Glomerular visceral epithelial cell (primary cell): ENCODE results near the gene ENPP1.

Experiments used
- DNase-seq: peaks from one replicate; pipeline ENCODE4 v3.0.0-alpha.2; 2016; ENCODE audit errors: extremely low spot score

ENPP1 gene

GRCh38 chr6:131807644-131808459, at the start of gene ENPP1:
Gene ENPP1 (plus strand): TSS chr6:131808020. CDS start chr6:131808036, 16 bp downstream.
- peak; percentile 85 for DNase-seq

GRCh38 chr6:131758920-131759319, 48.9 kb upstream of the ENPP1 start:
- DNase-seq, result no peak

DNA sequence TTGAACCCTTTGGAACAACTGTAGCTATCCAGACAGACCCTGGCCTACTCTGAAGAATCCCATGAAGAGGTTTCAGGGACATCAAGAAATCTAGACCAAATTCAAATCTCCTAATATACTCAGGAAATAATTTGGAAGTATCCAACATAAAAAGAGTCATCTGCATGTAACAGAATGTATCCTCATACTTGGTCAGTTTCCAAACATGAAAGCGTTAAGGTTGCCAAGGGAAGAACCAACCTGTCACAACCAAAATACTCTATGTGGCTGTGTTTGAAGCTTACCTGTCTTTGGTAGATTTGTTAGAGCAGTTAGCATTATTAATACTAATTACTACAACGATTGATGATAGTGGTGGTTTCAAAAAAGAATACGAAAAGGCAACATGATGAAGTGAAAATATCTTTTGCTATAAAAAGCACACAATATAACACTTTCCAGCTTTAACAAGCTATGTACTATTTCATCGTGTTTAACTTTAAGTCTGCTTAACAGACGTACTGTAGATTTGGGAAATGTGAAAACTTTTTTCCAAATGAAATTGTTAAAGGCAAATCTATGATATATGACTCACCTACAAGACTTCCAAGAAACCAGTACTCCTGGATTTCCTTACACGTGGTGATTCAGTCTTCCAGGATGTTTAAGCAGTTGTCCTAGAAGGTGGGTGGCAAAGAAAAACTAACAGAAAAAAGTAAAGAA, 46.6 kb upstream of the ENPP1 start:
- peak; percentile 29 for DNase-seq

DNA sequence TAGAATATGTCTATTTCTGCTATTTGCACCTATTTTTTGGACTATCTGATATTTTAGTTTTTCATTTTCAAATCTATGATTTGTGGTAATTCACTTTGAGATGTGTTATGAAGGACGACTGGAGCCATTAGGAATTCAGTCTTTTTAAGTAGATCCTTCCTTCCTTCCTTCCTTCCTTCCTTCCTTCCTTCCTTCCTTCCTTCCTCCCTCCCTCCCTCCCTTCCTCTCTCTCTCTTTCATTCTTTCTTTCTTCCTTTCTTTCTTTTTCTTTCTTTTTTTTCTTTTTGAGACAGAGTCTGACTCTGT, 46.1 kb upstream of the ENPP1 start:
- DNase-seq, result no peak

- no peak for DNase-seq
Measured at GRCh38 chr6:131762984-131763383, 44.8 kb upstream of the ENPP1 start.

DNA sequence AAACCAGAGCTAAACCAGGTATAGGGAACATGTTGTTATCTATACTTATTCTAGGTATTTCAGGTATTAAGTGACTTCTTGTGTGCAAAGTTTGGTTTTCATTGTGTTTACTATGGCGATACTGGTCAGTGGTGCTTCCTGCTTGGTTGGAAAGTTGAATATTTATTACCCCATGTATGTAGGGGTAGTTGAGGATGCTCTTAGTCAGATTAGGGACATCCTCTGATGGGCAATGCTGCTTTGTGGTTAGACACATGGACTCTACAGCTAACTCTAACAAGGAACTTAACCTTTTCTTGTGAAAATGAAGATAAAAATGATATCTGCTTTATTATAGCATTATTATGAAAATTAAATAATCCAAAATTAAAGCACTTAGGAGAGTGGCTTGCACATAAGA, 44.1 kb upstream of the ENPP1 start:
- no peak for DNase-seq

- DNase-seq, result no peak
Measured at GRCh38 chr6:131764350-131764749, 43.5 kb upstream of the ENPP1 start.

- no peak for DNase-seq
Measured at GRCh38 chr6:131765081-131765803, 42.6 kb upstream of the ENPP1 start.

GRCh38 chr6:131765804-131766135, 42.0 kb upstream of the ENPP1 start:
- DNase-seq, result no peak

DNA sequence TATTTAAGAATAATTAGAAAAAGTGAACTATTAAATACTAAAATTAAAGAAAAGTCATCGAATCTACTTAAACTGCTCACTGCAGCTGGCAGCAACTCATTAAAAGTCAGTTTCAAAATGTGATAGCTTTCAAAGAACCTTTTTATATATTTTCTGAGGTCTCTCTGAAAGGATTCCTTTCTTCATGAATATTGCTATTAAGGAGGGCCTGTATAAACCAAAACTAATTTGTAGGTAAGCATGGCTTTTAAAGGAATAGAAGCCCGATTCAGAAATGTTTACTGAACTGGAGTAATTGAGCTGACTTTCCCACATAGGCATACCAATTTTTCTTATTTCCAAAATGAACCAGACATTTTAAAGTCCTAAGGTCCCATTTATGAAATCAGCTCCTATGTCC, 41.2 kb upstream of the ENPP1 start:
- no peak for DNase-seq

DNA sequence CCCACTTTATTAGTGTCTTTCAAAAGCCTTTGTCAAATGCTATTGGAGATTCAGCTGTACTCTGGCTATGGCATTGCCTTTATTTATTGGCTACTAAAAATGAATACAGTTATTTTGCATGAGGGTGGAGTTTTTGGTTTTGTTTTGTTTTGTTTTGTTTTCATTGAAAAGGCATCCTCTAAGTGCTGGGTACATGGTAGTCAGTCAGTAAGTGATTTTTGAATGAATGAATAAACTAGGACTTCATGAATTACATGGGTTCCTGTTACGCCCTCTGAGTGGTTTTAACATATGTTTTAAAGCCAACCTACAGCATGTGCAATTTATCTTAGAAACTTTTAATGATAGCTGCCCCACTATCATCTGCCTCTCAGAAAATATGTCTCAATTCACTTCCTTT, 38.9 kb upstream of the ENPP1 start:
- DNase-seq, result no peak

GRCh38 chr6:131769385-131770141, 38.3 kb upstream of the ENPP1 start:
- no peak for DNase-seq

GRCh38 chr6:131770776-131771175, 37.0 kb upstream of the ENPP1 start:
- no peak for DNase-seq

GRCh38 chr6:131773284-131773950, 34.4 kb upstream of the ENPP1 start:
- no peak for DNase-seq

DNA sequence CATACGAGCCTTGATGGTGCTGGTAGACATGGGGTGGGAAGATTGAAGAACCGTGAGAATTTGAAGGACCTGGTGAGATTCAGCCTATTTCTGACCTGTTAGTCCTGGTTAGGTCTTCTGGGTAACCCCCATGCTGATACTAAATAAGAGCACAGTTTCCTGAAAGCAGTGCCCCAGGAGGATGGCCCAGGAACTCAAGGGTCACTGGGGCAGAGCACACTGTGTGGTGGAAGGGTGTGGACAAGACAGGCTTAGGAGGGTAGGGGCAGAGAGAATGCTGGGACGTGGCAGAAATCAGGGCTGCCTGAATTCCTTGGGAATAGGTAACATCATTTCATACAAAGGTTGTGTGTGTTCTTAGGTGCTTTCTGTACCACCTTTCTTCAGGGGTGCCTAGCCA, 31.9 kb upstream of the ENPP1 start:
- no peak for DNase-seq

GRCh38 chr6:131776985-131777384, 30.8 kb upstream of the ENPP1 start:
- no peak for DNase-seq

- no peak for DNase-seq
Measured at GRCh38 chr6:131778169-131778568, 29.7 kb upstream of the ENPP1 start.

GRCh38 chr6:131779304-131779703, 28.5 kb upstream of the ENPP1 start:
- DNase-seq, result no peak

GRCh38 chr6:131780600-131780999, 27.2 kb upstream of the ENPP1 start:
- no peak for DNase-seq

GRCh38 chr6:131781687-131782086, 26.1 kb upstream of the ENPP1 start:
- no peak for DNase-seq

DNA sequence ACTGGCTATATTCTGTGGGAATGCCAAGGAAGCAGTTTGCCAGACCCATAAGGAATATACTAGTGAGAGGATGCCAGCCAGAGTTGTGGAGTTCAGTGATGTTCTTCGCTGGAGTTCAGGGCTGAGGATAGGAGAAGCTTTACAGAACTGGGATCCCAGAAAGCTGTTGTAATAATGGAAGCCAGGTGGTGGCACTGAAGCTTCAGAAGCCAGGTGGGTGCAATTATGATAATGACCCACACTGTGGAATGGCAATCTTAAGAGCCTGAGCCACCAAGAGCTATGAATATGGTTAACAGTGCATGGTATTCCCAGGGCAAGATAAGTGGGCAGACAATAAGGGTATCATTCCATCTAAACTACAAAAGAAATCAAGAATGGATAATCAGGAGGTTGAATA, 25.1 kb upstream of the ENPP1 start:
- peak; percentile 12 for DNase-seq

DNA sequence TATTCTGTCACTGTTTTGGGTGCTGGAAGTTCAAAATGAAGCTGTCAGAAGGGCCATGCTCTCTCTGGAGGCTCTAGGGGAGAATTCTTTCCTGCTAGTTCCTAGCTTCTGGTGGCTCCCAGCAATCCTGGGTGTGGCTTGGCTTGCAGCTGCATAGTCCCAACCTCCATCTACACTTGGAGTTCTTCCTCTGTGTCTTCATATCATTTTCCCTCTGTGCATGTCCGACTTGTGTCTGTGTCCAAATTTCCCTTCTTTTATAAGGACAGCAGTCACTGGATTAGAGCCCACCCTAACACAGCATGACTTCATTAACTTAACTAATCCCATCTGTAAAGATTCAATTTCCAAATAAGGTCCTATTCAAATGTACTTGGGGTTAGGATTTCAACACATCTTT, 23.3 kb upstream of the ENPP1 start:
- DNase-seq, result no peak
